A204.1 (cell line): ENCODE data around the gene HOTAIR.

Experiments
- FAIRE-seq: peaks from 2 replicates; lab custom pipeline; 2012; peaks lifted over from hg19 to GRCh38; lab: Jason Lieb, UNC

HOTAIR gene

GRCh38 chr12:53959314-53959713 is 15.4 kb downstream of the HOTAIR start:
- FAIRE-seq: no peak

DNA sequence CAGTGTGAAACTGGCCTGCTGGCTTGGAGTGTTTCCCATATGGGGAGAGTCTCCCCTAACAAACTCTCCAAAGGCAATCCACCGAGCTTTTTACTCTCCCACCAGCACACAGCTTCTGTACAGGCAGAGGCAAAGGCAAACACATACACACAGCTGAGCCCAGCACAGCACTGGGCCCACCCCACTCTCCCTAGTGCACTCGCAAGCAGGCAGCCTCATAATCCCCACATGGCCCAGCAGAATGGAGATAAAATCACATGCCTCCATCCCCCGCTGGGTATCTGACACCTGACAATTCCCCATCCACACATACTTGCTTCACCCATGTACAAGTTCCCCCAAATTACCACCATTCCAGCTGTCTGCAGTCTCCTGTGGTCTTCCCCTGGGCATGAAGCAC is 16.6 kb downstream of the HOTAIR start:
- no peak for FAIRE-seq

DNA sequence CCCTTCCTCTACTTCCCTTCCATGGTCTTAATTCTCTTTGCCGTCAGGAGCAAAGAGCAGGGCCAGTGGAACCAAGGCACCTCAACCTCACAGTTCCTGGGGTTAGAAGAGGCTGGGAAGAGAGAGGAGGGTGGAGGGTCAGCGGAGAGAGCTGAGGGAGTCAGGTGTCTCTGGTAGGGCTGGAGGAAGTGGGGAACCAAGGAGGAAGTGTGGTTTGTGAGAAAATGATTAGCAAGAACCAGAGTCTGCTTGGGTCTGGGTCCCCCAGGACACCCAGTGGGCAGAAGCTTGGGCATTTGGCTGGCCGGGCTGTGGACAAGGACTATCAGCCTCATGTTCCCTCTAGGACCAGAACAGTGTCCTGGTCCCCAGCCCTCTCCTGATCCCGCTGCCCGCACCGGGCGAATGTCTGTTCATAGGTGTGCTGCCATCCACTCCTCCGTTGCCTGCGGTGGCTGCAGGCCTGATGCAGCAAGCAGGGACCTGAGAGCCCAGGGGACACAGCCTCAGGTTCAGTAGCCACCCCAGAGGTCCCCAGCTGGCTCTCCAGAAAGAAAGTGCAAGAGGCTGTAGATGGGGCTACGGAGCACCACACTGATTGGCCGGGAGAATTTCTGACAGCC is 17.7 kb downstream of the HOTAIR start:
- FAIRE-seq: no peak

- FAIRE-seq: no peak
These were observed 18.4 kb downstream of the HOTAIR start for GRCh38 chr12:53956251-53956887.

DNA sequence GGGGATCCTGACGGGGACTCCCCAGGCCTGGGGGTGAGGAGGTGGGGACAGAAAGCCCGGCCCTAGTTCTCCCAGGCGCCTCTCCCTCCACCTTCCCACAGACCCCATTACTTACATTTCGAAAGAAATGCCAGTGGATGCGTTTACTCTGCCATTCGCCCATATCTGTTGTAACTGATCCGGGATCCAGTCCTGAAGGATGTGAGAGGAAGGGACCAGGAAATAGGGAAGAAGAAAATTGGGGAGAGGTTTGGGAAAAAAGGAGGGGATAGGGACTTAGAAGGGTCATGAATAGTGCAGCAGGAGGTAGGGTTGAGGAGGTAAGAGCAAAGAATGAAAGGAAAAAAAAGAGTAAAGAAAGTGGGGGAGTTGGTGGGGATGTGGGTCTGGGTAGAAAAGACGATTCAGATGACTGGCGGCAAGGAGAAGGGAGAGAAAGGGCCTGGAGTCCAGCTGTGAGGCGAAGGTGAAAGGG is 18.9 kb downstream of the HOTAIR start:
- no peak for FAIRE-seq

GRCh38 chr12:53955036-53955775 is 19.5 kb downstream of the HOTAIR start:
- no peak for FAIRE-seq

DNA sequence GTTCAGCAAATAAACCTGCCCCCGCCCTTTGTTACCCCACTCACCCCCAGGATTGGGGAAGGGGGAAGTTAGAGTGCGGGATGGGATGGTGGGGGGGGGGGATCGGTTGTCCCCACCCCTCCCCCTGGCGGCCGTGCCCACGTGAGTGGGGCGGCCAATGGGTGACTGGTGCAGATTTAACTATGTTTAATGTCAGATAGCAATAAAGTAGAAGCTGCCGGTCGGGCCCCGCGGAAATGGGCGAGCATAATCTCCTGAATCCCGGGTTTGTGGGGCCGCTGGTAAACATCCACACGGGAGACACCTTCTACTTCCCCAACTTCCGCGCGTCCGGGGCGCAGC is 20.1 kb downstream of the HOTAIR start, which contains the start of gene HOXC12:
TSS of gene HOXC12 (plus strand) at position 210 of the 342 bp plus-strand sequence. CDS start at position 237, 27 bp downstream.
- FAIRE-seq: no peak

- FAIRE-seq: no peak
These were observed 20.7 kb downstream of the HOTAIR start for GRCh38 chr12:53953831-53954693.

GRCh38 chr12:53952871-53953734 is 21.7 kb downstream of the HOTAIR start:
- no peak for FAIRE-seq

DNA sequence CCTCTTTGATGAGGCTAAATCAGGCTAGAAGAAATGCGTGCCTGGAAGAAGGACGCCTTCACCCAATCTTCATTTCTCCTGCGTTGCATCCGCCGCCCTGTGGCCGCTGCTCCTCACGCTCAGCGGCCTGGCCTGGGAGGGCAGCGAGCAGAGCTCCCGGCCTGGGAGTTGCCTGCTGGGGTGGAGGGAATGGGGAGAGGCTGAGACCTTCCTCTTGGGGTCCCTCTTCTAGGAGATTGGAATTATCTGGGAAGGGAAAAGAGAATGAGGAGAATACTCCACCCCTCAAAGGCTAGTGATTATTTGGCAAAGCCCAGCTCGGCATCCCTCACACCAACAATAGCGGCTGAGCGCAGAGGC is 22.4 kb downstream of the HOTAIR start:
- FAIRE-seq: no peak

- no peak for FAIRE-seq
These were observed 23.0 kb downstream of the HOTAIR start for GRCh38 chr12:53951577-53952334.

- FAIRE-seq: no peak
These were observed 23.8 kb downstream of the HOTAIR start for GRCh38 chr12:53950789-53951576.

DNA sequence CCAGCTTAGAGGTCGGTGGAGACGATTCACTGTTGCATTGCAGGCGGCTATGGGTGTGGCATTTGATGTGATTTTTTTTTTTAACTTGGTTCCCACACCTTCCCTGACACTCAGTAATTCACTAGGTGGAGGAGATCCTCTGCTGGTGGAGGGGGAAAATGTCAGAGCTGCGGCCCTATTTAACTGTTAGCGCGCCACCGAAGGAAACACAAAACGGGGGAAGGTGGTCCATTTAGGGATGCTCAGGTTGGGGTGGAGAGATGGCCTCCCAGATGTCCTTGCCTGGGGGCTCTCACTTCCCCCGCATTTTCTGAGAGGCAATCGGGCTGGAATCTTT is 24.3 kb downstream of the HOTAIR start:
- no peak for FAIRE-seq

DNA sequence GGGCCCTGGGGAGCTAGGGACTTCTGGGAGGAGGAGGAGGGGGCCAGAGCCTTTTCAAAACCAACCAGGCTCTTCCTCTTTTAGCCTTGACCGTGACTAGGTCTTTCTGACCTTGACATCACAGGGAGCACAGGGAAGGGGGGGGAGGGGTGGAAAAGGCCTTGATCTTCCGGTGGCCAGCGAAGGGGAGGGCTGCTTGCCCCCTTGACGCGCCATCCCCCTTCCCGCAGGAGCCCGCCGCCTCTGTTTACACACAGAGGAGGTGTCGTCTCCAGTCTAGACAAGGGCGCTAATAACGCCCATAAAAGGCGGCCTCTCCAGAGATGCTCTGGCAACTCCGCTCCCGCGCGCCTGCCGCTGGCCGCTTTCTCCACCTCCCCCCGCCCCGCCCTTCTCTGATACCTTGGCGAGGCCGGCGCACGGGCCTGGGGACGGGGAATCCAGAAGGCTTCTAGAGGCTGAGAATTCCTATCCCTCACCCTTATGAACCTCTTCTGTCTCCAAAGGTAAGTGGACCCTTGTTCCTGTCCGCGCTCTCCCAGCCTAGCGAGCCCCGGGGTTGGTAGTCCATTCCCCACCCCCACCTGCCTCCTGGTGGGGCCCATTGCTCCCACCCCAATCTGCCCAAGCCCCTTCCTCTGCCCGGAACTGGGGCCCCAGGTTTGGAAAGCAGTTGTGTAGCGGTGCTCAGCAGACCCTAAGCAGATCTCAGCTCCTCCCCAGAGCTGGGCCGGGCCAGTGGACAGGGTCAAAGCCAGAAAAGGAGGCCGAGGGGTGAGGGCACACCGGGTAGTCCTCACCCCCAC is 24.9 kb downstream of the HOTAIR start:
- no peak for FAIRE-seq

DNA sequence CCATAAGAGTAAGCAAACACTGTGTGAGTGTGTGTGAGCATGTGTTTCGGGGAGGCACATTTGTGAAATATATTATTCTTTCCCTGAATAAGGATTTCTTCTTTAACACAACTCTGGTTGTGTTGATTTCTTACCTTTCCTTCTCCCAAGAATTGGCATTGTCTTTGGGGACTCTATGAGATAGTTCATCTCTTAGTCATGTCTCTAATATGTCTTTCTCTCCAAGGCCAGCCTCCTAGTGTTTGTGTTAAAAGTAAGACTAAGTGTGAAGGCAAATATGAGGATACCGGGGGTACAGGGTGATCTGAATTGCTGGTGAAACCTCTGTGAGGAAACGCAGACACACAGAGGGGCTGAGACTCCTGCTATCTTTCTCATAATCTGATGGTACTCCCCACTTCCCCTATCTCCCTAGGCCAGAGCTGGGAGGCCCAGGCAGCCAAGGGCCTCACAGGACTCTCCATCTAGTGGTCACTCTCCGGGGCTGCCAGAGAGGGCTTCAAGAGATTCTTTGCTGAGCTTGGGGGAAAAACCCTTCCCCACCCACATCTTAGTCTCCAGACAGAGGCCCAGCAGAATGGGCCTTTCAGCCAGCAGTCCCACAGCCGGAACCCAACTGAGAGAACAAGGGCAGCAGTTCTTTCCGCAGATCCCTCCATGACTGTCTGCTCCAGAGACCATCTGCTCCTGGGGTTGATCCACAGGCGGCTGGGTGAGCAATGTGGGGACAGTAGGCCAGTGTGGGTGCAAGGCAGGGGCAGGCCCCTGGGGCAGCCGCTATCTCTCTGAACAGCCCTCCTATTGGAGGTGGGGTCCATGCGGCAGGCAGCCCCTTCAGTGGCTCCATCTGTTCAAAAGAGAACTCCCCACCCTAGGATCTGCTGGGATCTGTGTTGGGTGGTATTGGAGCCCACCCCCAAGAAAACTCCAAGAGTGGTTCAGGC is 25.8 kb downstream of the HOTAIR start:
- FAIRE-seq: no peak

DNA sequence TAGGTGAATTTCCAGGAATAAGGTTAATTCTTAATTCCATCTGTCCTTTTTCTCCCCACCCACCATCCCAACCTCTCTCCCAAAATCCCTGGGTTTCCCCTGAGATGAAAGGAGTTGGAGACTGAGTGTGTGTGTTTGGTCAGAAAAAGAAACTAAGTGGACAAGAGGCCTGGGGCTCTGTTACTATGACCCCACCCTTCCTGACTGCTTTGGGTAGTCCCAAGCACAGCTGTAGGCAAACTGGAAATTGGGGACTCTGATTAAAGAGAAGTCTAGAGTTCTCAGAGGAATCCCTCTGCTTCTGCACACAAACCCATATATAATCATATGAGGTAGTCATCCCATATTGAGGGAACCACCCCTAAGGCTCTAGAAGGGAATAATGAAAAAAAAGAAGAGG is 27.0 kb downstream of the HOTAIR start:
- FAIRE-seq: no peak

DNA sequence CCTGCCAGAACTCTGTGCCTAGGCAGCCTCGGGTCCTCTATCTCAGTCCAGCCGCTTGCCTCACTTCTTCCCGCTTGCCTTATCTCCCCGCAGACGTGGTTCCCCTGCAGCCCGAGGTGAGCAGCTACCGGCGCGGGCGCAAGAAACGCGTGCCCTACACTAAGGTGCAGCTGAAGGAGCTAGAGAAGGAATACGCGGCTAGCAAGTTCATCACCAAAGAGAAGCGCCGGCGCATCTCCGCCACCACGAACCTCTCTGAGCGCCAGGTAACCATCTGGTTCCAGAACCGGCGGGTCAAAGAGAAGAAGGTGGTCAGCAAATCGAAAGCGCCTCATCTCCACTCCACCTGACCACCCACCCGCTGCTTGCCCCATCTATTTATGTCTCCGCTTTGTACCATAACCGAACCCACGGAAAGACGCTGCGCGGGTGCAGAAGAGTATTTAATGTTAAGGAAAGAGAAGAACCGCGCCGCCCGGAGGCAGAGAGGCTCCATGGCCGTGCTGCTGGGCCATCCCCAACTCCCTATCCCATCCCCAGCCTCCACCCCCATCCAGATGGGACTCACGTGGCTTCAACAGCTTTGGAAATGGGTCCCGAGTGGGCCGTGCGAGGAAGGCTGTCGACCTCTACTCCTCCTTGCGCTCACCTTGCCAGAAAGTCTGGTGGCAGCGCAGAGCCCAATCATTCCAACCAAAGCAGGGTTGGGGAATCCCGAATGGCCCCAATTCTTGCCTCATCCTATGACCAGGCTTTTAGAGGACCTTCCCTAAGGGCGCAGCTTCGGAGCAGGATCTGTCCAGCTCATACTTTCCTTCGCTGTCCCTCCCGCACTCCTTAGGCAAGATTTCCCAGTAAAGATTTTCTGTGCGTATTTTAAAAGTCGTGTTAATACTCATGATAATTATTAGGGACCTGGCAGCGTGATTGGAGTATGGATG is 29.6 kb downstream of the HOTAIR start:
- no peak for FAIRE-seq
